ENCODE results near the gene OSMR.

OSMR gene

GRCh38 chr5:38845526-38846378 is at the start of gene OSMR:
Gene OSMR (plus strand): TSS chr5:38846012. CDS start chr5:38869045, 23,033 bp downstream.
- Histone ChIP-seq H3K9me3 (ENCODE audit: severe bottlenecking) (no peaks in the 10 kb centered on the region), H3K4me1 (ENCODE audit: insufficient read depth, poor library complexity, severe bottlenecking) (peaks cover 33% of the 10 kb centered on the region), H3K36me3 (ENCODE audit: low read depth) (peaks cover 54% of the 10 kb centered on the region), H3K27me3 (ENCODE audit: insufficient read depth, poor library complexity, severe bottlenecking) (no peaks in the 10 kb centered on the region), H3K27ac (ENCODE audit: poor library complexity, severe bottlenecking) (peak within 1 kb of the TSS; percentile 88), H3K4me3 (ENCODE audit: severe bottlenecking) (peak within 1 kb of the TSS; percentile 74)
- TF ChIP-seq CTCF (IDR thresholded peaks at IDR 0.05; ENCODE audit: poor library complexity, severe bottlenecking): peak; percentile 23
- DNase-seq (ENCODE audit: low spot score) (peak; percentile 99), ATAC-seq (ENCODE audit: low read depth) (peak; percentile 88)

GRCh38 chr5:38796742-38797108 is 49.1 kb upstream of the OSMR start:
- Histone ChIP-seq H3K27me3 (ENCODE audit: insufficient read depth, poor library complexity, severe bottlenecking) (no peaks in the 10 kb centered on the region), H3K4me1 (ENCODE audit: insufficient read depth, poor library complexity, severe bottlenecking) (no peaks in the 10 kb centered on the region), H3K4me3 (ENCODE audit: severe bottlenecking) (no peak overlapping the region), H3K36me3 (ENCODE audit: low read depth) (no peaks in the 10 kb centered on the region), H3K27ac (ENCODE audit: poor library complexity, severe bottlenecking) (no peak overlapping the region), H3K9me3 (ENCODE audit: severe bottlenecking) (no peaks in the 10 kb centered on the region)
- ATAC-seq (ENCODE audit: low read depth): no peak
- no peak for DNase-seq (ENCODE audit: low spot score)
- no peak for TF ChIP-seq CTCF (IDR thresholded peaks at IDR 0.05; ENCODE audit: poor library complexity, severe bottlenecking)

GRCh38 chr5:38797838-38798237 is 48.0 kb upstream of the OSMR start:
- Histone ChIP-seq H3K27ac (ENCODE audit: poor library complexity, severe bottlenecking) (no peak overlapping the region), H3K4me1 (ENCODE audit: insufficient read depth, poor library complexity, severe bottlenecking) (no peaks in the 10 kb centered on the region), H3K27me3 (ENCODE audit: insufficient read depth, poor library complexity, severe bottlenecking) (no peaks in the 10 kb centered on the region), H3K9me3 (ENCODE audit: severe bottlenecking) (no peaks in the 10 kb centered on the region), H3K36me3 (ENCODE audit: low read depth) (no peaks in the 10 kb centered on the region), H3K4me3 (ENCODE audit: severe bottlenecking) (no peak overlapping the region)
- no peak for TF ChIP-seq CTCF (IDR thresholded peaks at IDR 0.05; ENCODE audit: poor library complexity, severe bottlenecking)
- ATAC-seq (ENCODE audit: low read depth) (no peak), DNase-seq (ENCODE audit: low spot score) (no peak)

GRCh38 chr5:38799556-38800377 is 46.0 kb upstream of the OSMR start:
- no peak overlapping the region for H3K27ac ChIP-seq (ENCODE audit: poor library complexity, severe bottlenecking)
- no peaks in the 10 kb centered on the region for H3K9me3 ChIP-seq (ENCODE audit: severe bottlenecking)
- ATAC-seq (ENCODE audit: low read depth): no peak
- no peak overlapping the region for H3K4me3 ChIP-seq (ENCODE audit: severe bottlenecking)
- DNase-seq (ENCODE audit: low spot score): no peak
- H3K36me3 ChIP-seq (ENCODE audit: low read depth): no peaks in the 10 kb centered on the region
- no peaks in the 10 kb centered on the region for H3K27me3 ChIP-seq (ENCODE audit: insufficient read depth, poor library complexity, severe bottlenecking)
- no peak for TF ChIP-seq CTCF (IDR thresholded peaks at IDR 0.05; ENCODE audit: poor library complexity, severe bottlenecking)
- no peaks in the 10 kb centered on the region for H3K4me1 ChIP-seq (ENCODE audit: insufficient read depth, poor library complexity, severe bottlenecking)
